SW 1271 (cell line): ENCODE data around the gene DCBLD2.

Experiments
- DNase-seq, 2 experiments: peaks; one replicate each; lab custom pipeline; 2025; lab: John Stamatoyannopoulos, UW

DCBLD2 gene

DNA sequence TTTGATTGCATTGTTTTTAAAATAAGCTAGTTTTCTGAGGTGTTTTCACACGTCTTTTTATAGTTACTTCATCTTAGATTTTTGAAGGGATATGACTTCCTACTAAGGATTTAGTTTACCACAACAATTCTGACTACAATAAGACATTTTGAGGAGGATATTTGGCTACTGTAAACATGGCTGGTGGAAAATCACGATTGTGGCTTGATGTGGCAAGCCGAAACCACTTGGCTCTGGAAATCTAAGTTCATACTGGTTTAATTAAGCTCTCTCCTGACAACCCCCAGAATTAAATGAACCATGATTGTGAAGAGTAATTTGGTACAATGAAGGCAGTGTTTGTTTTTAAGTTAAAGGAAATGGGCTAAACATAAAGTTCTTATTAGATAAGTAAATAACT lies 107.5 kb downstream of the DCBLD2 start:
- DNase-seq, result no peak

DNA sequence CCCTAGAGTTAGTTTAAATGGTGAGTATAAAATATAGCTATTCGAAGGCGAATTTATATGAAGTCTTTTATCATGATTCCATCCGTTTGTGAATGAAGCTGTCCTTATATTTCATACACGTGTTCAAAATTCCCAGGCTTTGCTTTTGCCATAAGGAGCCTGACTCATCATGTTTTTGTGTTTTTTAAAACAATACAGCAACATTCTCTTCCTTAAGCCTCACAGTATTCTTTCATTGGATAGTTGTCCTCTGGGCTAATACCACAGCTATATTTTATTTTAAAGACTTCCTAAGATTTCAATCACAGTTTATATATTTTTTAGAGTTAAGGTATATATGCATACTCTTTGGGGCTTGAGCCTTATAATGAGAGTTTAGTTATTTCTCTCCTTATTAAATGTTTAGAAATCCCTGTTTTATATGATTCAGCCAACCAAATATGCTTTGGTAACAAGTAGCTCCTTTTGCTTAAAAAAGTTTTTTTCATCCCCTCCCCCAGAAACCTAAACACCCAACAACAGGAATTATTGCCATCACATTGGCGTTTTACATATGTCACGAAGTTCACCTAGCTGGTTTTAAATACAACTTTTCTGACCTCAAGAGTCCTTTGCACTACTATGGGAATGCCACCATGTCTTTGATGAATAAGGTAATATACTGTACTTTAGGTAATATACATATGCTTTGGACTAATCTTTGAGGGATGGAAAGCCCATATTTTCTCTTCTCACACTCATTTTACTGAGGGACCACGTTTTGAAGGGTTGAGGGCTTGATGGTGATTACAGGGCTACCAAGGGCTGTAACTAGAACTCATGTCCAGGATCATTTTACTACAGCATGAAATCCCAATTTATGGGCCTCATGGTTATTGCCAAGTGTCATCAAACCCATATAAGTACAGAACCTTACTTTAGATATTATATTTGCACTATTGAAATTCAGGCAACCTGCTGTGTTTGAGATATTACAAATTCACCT lies 109.9 kb downstream of the DCBLD2 start:
- DNase-seq, result no peak

DNA sequence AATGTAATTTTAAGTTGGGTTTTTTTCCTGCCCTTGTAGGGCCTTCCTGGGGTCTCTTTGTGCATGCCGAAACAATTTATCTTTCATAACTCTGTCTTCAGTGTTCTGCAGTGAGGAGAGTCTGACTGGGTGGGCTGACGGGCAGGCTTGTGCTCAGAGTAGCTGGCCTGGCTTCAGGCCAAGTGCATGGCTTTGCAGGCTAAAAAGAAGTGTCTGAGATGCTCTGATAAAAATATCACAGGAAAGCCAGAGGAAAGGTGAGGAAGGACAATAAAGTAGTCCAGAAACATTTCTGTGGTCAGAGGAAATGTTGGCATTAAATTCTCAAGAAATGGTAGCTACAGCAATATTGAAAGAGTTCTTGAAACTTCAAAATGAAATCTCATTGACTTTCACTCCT lies 112.8 kb downstream of the DCBLD2 start:
- DNase-seq, result no peak

DNA sequence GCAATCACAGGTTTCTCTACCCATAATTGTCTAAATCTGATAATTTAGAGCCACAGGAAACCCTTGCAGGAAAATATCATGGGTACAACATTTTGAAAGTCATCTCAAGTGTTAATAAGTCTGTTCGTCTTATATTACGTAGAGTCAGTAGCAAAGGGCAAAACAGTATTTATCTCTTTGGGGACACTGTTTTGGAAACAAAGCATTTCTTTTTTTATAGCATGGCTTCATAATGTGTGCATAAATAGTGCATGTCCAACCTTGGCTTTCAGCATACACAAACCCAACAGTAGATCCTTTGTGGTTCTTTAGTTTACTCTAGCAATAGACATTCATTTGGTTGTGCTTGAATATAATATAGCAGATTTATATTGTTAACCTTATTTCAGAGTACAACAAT lies 114.3 kb downstream of the DCBLD2 start:
- no peak for DNase-seq

DNA sequence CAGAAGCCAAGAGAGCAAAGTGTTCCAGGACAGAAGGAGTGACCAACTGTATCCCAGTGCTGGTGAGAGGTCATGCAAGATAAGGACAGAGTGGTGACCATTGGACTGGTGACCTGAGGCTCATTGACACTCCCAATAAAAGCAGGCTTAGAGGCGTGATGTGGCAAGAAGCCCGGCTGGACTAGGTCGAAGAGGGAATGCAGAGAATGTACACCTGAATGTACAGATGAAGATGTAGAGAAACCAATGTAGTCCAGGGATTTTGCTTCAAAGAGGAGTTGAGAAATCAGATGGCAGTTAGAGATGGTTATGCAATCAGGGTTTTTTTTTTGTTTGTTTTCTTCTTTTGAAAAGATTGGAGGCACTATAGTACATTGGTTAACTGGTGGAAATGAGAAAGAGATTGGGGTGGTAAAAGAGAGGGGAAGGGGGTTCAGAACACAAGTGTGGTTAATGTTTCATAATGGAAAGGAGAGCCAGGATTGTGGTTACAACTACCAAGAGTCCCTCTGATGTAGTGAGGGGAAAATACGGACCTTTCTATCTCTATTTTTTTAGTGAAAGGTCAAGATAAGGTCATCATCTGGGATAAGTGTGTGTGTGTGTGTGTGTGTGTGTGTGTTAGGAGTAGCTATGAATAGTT lies 115.0 kb downstream of the DCBLD2 start:
- DNase-seq, result no peak

DNA sequence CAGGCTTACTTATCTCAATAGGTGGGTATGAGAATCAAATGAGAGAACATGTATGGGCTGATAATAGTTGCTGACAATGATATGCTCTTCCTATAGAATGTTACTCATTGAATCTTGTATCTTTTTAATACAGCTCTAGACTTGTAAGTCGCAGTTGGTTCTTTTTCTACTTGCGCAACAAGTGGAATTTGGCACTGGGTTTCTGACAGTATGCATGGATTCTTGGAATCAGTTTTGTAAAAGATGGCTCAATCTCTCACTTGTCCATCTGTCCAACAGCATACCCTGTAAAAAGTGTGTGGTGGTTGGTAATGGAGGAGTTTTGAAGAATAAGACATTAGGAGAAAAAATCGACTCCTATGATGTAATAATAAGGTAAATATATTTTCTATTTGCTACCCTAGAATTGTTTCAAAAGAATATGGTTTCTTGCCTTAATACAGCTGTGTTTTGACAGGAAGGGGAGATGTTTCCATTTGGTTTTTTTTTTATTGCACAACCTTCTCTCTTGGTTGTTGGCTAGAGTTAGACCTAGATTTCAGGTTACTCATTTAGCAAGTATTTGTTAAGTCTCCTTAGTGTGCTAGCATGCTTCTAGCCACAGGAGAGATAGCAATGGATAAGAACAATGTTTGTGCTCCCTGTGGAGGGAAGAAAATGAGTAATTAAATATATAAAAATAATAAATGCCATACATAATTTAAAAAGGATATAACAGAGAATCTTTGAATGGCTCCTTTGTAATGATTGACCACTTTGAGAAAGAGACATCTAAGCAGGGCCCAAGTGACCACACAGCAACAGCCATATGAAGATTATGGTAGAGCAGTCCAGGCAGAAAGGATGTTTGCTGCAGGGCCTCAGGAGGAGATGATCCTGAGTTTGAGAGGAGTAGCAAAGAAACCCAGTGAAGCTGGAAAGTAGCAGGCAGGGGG lies 116.6 kb downstream of the DCBLD2 start:
- DNase-seq, result no peak

DNA sequence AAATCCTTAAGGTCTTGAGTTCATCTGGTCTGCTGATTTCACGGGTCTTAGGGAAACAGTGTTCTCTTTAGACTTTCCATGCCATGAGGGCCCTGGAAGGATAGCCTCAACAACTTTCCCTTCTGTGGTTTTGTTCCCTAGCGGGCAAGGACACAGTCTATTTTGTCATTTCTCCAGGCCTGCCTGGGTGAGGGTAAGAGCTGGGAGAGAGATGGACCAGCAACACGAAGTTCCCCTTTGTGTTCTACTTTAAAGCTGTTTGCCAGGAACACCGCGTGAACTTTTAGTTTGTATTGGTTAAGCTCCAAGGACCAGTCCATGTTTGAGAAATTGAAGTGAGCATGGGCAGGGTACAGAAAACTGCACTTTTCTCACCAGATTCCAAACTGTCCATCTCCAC lies 117.5 kb downstream of the DCBLD2 start:
- no peak for DNase-seq

DNA sequence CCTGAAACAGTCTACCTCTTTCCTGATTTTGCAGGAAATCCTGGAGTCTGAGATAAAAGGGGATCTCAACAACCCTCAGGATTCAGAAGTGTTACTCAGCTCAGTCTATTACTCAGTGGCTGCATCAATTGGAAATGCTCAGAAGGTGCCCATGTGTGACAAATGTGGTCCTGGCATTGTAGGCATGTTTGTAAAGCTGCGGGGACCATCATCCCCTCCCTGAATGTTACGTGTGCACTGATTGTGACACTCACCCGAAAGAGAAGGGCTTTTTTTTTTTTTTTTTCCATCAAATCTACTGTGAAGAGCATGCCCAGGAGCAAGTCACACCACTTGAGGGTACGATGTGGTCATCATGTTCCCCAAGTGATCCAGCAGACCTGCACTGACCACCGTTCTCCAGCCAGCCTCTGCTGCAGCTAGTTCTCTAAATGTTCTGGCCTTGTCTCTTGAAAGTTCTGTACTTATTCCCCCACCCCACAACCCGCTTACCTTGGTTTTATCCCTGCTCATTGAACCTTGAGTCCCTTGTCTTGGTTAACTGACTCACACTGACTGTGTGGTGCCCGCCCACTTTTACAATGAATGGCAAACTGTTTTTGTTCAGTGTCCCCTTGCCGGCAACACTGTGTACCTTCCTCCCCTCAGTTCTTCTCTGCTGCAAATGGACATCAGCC lies 118.5 kb downstream of the DCBLD2 start:
- no peak for DNase-seq

DNA sequence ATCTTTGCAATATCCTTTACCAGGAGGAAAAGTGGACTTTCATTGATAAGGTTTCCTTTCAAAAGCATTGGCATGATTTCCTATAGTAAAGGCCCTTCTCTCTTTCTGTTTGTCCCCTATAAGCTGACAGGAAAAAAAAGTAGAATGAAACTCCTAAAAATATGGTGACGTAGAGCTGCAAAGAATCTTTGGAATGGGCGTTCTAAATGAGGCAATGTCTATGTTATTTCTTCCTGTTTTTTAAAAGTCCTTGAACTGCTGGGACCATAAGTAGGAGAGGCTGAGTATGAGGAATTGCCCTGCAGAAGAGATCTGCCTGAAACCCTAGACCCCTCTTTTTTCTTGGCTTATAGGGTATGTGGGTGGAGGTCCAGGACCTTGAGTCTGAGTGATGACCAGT lies 121.2 kb downstream of the DCBLD2 start:
- no peak for DNase-seq

DNA sequence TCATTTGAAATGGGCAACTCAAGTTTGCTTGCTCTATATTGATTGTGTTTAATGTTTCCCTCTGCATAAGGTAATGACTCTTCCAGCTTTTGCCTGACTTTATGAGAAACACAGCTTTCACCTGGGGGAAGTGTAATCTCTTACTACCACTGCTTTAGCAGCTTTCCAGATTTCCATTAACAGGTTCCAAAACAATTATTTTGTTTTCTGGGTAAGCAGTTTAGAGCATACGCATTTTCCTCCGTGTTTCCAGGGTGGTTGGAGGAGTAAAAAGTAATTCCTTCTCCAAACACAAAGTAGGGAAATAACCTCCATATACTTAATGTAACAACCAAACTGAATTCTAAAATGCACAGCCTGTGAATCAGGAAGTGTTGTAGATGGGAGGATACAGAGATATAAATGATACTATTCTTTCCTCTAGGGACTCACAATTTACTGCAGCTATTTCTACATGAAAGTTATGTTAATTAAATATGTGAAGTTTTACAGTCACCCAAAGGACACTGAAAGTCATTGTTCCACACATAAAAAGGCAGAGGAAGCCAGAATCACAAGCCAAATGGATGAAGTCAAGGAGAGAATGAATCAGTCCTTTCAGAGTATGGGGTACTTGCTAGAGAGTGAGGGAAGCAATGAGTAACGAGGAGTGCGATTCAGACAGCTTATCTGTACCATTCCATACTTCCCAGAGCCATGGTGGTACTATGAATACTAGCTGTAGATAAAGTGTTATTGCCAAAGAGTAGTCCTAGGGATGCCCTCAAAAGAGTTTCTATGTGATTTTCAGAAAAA lies 121.8 kb downstream of the DCBLD2 start:
- no peak for DNase-seq

DNA sequence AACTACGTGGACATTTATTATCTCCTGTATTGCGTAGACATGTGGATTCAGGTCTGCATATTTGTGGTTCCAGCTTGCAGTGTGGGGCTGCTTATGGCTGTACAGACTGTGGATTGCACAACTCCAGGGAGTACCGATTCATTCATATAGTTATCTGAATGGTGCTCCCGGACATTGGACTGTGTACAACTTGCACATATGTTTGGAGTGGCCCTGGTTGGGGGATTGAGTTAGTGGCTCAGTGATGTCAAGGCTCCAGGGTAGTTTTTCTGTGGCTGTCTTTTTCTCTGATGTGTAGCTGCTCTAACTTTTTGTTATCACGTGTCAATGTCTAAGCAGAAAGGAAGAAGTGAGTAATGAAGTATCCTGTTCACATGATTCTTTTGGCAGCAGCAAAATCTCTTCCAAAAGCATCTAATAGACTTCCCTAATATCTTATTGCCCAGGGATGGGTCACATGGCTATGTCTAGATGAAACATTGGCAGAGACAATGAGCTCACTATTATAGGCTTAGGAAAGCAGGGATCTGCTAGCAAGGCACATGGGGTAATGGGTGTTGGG lies 122.6 kb downstream of the DCBLD2 start:
- DNase-seq, result no peak

DNA sequence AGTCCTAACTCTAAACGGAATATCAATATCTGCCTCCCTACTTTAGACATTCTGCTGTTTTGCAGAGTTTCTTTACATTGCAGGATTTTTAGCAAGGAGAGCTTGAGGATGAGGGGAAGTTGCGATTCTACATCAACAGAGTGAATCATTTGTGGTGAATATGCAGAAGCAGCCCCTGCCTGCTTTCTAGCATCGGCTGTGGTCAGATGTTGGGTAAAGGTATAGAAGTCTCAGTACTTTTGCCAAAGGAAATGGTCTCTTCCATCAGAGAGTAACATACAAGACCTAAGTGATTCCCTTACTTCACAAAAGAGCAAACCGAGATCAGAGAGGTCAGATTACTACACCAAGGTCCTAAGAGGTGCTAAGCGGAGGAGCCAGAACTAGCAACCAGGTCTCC lies 123.1 kb downstream of the DCBLD2 start:
- DNase-seq, result no peak

DNA sequence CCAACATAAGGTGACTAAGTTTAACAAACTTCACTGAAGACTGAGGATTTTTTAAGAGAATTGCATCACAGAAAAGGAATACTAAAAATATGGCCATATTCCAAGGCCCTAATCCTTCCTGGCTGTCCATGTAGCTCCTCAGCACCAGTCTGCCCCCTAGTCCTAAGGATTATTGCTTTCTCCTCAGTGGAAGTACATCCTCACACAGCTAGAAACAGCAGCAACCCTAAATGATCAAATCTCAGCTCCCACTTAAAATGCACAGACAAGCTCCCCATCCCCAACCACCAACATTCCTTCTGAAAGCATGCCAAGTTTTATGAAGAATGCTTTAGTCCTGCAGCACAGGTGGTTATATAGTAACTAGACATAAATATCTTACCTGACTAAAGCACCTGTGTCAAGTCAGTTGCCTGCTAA lies 123.7 kb downstream of the DCBLD2 start:
- no peak for DNase-seq

DNA sequence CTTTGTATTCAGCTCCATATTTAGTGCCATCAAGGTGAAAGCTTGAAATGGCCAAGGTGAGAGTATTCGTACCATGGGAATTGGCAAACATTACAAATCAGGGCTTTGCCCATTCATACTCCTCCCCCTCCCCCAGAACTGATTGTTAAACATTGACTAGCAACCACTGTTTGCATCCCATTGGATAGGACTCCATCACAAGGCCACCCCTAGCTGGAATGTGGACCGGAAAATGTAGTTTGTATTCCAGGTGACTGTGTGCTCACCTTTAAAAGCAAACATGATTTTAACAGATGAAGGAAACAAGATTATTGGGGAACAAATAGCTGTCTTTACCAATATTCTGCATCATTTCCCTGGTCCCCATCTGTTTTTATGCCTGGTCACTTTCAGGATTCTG lies 124.2 kb downstream of the DCBLD2 start:
- DNase-seq, result no peak

DNA sequence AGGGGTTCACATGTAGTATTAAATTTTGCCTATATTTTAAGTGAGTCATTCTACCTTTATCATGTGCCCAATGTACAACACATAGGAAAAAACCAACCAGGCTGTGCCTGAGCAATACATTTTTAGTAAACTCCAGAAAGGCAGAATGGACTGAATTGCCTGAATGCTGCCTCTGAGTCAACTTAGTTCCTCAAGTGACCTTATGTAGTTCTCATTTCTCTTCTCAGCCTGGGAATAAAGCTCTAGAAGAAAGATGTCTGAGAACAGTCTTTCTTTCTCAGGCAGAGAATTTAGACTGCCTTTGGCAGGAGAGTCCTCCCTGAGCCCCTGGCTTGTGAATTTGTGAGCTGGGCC lies 125.4 kb downstream of the DCBLD2 start:
- no peak for DNase-seq

DNA sequence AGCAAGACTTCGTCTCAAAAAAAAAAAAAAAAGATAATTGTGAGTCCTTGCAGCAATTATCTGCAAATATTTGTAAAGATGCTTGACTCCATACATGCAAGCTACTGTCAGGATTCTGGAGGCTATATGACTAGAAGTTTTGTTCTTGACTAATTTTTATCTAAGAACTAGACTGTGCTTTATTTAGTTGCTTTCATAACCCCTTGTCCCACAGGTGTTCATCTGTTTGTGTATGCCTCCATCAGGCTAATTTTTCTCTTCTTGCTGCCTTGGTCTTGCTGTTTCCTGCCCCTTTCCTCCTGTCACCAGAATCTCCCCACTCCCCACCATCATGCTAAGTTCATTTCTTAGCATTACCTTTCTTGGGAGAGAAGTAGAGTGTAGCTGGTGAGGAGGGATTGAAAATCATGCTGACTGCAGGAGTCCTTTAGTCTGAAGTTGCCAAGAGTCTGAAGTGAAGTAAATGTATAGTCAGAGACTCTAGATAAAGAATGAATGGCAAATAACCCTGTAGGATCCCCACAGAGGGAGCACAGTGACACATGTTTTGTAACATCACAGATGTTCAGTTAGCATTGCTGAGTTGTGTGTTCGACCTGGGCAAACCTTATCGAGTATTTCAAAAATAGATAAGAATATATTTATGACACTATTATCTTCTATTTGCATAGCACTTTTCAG lies 125.9 kb downstream of the DCBLD2 start:
- no peak for DNase-seq

DNA sequence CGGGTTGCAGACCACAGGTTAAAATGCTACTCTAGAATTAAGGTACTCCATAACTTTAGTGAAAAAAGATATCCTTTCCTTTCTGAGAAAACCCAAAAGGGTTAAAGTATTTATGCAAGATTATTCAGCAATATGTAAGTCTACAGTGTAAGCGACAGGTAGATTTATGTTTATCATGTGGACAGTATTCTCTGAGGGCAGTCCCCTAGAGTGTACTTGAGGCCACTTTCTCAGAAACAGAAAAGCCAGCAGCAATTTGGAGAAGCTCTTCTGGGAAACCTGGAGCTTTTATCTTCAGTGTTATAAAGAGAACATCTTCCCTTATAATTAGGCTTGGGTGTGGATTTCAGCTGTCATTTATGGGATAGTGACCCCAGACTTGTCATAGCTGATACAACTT lies 129.5 kb downstream of the DCBLD2 start:
- no peak for DNase-seq

DNA sequence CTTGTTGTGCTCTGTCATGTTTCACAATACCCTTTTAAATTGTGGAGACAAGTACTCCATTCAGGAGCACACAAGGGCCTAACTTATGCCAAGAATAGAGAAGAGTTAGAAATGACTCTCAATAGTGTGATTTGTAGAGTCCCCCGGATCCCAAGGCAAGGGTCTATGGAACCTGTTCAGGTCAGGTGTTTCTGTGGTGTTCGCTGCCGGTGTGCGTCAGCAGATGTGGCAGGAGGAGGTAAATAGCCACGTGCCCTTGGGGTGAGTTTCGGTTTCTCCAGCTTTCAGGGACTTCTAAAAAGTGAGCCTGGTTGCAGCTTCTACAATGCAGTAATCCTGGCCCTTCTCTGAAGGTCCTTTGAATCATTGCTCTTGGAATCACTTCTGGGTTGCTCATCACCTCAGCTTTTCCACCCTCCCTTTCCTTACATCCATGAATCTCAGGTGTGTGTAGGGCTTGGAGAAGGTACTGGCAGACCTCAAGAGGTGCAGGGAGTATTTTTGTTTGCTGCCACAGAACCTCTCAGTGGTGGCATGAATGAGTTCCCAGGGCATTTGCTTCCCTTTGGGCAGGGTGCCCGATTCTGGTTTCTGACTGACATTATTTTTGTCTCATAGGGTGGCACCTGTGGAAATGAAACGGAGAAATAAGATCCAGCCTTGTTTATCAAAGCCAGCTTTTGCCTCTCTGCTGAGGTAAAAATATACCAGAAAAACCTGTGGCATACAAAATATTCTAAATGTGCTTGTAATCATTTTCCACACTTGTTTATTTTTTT lies 131.0 kb downstream of the DCBLD2 start:
- no peak for DNase-seq

DNA sequence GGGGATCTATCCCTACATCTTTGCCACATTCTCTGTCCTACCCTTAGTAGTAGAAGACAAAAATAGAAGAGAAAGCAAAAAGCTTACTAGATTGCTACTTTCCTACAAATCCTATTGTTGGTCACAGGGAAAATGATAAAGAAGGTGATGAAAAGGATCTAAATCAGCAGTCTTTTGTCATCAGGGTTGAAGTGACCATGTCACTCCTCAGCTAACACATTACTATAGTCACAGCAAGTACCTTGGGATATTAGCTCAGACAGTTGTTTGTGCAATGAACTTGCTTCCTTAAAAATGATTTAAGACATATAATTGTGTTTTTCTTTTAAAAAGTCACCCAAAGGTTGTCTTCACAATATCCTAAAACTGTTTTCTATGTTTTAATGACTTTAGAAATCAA lies 132.0 kb downstream of the DCBLD2 start:
- no peak for DNase-seq
